T47D (cell line): ENCODE data around the gene ILKAP.
A peak's percentile ranks its signal among the peaks of the same experiment; 100 is the strongest.

Source experiments
- DNase-seq, 2 experiments: peaks; one replicate each; pipeline versions ENCODE4 v3.0.0 to v3.0.0-alpha.2; 2011 to 2012; ENCODE audit warnings: low read depth in 1 of 2, low spot score in 1 of 2
- JUND ChIP-seq: IDR thresholded peaks from 2 replicates; pipeline ENCODE4 v1.6.1; 2012; ENCODE audit warnings: low read depth
- in situ Hi-C: cut with HindIII; loops from 2 replicates; pipeline ENCODE4 v1.10.0; 2016; ENCODE audit warnings: low sequenced_read_pairs, low pct_unique_long_range_greater_than_20kb

ILKAP gene

GRCh38 chr2:238145046-238145445 is 58.4 kb downstream of the ILKAP start:
- DNase-seq: no peak
- TF ChIP-seq JUND: no peak
- in situ Hi-C loops: no loop called here

- no peak for DNase-seq
- TF ChIP-seq JUND: no peak
- in situ Hi-C loops: no loop called here
These were observed 59.2 kb downstream of the ILKAP start for GRCh38 chr2:238144262-238144661.

GRCh38 chr2:238143239-238143951 is 60.1 kb downstream of the ILKAP start:
- no peak for DNase-seq
- in situ Hi-C loops: no loop called here
- no peak for TF ChIP-seq JUND

- TF ChIP-seq JUND: no peak
- in situ Hi-C loops: no loop called here
- no peak for DNase-seq
These were observed 60.9 kb downstream of the ILKAP start for GRCh38 chr2:238142382-238143205.

GRCh38 chr2:238141541-238142318 is 61.8 kb downstream of the ILKAP start:
- DNase-seq: peak; percentile 66 to 79
- TF ChIP-seq JUND: no peak
- in situ Hi-C loops: no loop called here

- DNase-seq: no peak
- TF ChIP-seq JUND: no peak
- in situ Hi-C loops: no loop called here
These were observed 62.6 kb downstream of the ILKAP start for GRCh38 chr2:238140721-238141540.

GRCh38 chr2:238140040-238140439 is 63.5 kb downstream of the ILKAP start:
- no peak for DNase-seq
- TF ChIP-seq JUND: no peak
- in situ Hi-C loops: no loop called here

- DNase-seq: no peak
- in situ Hi-C loops: no loop called here
- no peak for TF ChIP-seq JUND
These were observed 64.1 kb downstream of the ILKAP start for GRCh38 chr2:238139196-238140039.

GRCh38 chr2:238138331-238139195 is 64.9 kb downstream of the ILKAP start, which contains the start of gene KLHL30:
Gene KLHL30 (plus strand): TSS chr2:238138668. CDS start chr2:238140755, 2,087 bp downstream.
- no peak for TF ChIP-seq JUND
- in situ Hi-C loops: no loop called here
- no peak for DNase-seq

GRCh38 chr2:238137885-238138284 is 65.6 kb downstream of the ILKAP start:
- in situ Hi-C loops: no loop called here
- no peak for TF ChIP-seq JUND
- DNase-seq: no peak
